GM19328 (cell line): ENCODE data around the gene UPK2.

Experiments used
- ATAC-seq: cut with Tn5 transposase; IDR thresholded peaks from one replicate; pipeline ENCODE4 v1.9.1; 2021; ENCODE audit warnings: mild to moderate bottlenecking, moderate library complexity; ENCODE audit not compliant: unreplicated experiment

The UPK2 gene

GRCh38 chr11:118956094-118956846 lies at the start of gene UPK2:
Gene UPK2 (plus strand): TSS chr11:118956298. CDS start chr11:118956351, 53 bp downstream.
- no peak for ATAC-seq

- no peak for ATAC-seq
Observed at GRCh38 chr11:118907051-118908042, 48.8 kb upstream of the UPK2 start.

- ATAC-seq: no peak
Observed at GRCh38 chr11:118908264-118908663, 47.8 kb upstream of the UPK2 start.

- ATAC-seq: no peak
Observed at GRCh38 chr11:118908901-118909618, 47.0 kb upstream of the UPK2 start.

GRCh38 chr11:118909619-118910308 lies 46.3 kb upstream of the UPK2 start:
- no peak for ATAC-seq

GRCh38 chr11:118910309-118911112 lies 45.6 kb upstream of the UPK2 start:
- no peak for ATAC-seq

- ATAC-seq: no peak
Observed at GRCh38 chr11:118911113-118911879, 44.8 kb upstream of the UPK2 start.

GRCh38 chr11:118911880-118912741 lies 44.0 kb upstream of the UPK2 start:
- no peak for ATAC-seq

GRCh38 chr11:118912742-118913410 lies 43.2 kb upstream of the UPK2 start:
- no peak for ATAC-seq

- ATAC-seq: no peak
Observed at GRCh38 chr11:118913411-118914125, 42.5 kb upstream of the UPK2 start.

- ATAC-seq: no peak
Observed at GRCh38 chr11:118914178-118914918, 41.8 kb upstream of the UPK2 start.

- no peak for ATAC-seq
Observed at GRCh38 chr11:118914987-118915386, 41.1 kb upstream of the UPK2 start.

GRCh38 chr11:118915396-118915795 lies 40.7 kb upstream of the UPK2 start:
- ATAC-seq: no peak

- no peak for ATAC-seq
Observed at GRCh38 chr11:118915941-118916841, 39.9 kb upstream of the UPK2 start.

GRCh38 chr11:118916842-118917388 lies 39.2 kb upstream of the UPK2 start:
- no peak for ATAC-seq
